ENCODE data around the gene DAAM2.

- TF ChIP-seq ZNF274 (IDR thresholded peaks at IDR 0.05; ENCODE audit: low read depth, low read length) = no peak
- no peak for TF ChIP-seq YY1 (IDR thresholded peaks at IDR 0.05; ENCODE audit: insufficient read depth, insufficient read length)
- TF ChIP-seq SUZ12 (IDR thresholded peaks at IDR 0.05; ENCODE audit: extremely low read depth, insufficient read depth, insufficient read length) = no peak
These were observed 88.4 kb downstream of the DAAM2 start for GRCh38 chr6:39880594-39880993.

All from NT2/D1 (cell line).